Right ventricle myocardium superior (tissue), 1 donor: ENCODE measurements around the gene FEM1B. TPM values are rescaled to one million over a fixed set of nuclear protein-coding genes. Genes with fewer than 3 reads are reported as not detected.

Experiments used
- ATAC-seq: fragments of 200-7000 bp; cut with Tn5 transposase; one replicate; pipeline ENCODE4 v1.9.1; 2020; ENCODE audit warnings: mild to moderate bottlenecking; ENCODE audit not compliant: poor library complexity
- DNase-seq: peaks from one replicate; pipeline ENCODE4 v3.0.0-alpha.2; 2020
- intact Hi-C: fragments of 100-400 bp; cut with DNase I; formaldehyde crosslinking; loops from one replicate; pipeline ENCODE4 v1.11.2; 2022
- total RNA-seq: library from RNA; stranded (reverse); fragmentation: NEBNext Ultra II Directional; extraction: Animal tissue kit (Norgen Biotek cat#: 25700); gene quantifications from one replicate; pipeline ENCODE4 v1.2.1, GENCODE V29; 2021
- donor health status: DM: no; HTN: yes; CAD: no; lungs with severe emphysema.

Gene FEM1B
- total RNA-seq, 1 donor from 2014 or later: 40.8 TPM

DNA sequence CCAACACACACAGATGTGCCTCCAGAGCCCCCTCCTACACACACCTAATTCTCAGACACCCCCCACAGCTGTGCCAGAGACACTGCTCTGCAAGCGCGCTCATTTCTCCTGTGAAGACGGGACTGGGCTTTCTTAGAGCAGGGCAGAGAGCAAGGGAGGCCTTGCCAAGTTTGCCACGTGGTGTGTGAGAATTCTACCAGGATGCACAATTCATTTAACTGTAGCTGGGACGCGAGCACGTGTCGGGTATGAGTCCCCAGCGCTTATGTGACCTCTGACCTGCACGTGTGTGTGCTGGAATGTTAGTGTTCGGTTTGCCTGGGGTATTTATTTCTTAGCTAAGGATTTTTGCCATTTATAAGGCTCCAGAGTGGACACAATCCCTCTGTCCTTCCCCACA, 37.0 kb downstream of the FEM1B start:
- intact Hi-C loops: no loop called here
- no peak for DNase-seq
- ATAC-seq: no peak

DNA sequence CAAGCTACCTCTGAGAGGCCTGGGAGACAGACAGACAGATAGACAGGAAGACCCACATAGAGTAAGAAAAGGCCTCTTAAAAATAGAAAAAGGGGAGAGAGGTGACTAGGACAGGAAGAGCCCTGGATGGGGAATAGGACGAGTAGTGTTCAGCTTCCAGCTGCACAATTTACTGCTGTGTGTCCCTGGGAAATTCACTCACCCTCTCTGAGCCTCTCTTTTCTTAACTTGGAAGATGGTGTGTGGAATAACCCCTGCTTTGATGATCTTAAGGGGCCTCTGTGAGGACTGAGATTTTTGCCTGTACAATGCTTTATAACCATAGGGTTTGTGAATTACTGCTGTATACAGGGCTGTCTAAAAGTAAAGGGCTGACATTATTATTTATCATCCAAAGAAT, 37.5 kb downstream of the FEM1B start:
- ATAC-seq (no peak), DNase-seq (no peak)
- intact Hi-C loops: no loop called here

- DNase-seq (no peak), ATAC-seq (no peak)
- intact Hi-C loops: no loop called here
These were observed 38.0 kb downstream of the FEM1B start for GRCh38 chr15:68315495-68316031.

DNA sequence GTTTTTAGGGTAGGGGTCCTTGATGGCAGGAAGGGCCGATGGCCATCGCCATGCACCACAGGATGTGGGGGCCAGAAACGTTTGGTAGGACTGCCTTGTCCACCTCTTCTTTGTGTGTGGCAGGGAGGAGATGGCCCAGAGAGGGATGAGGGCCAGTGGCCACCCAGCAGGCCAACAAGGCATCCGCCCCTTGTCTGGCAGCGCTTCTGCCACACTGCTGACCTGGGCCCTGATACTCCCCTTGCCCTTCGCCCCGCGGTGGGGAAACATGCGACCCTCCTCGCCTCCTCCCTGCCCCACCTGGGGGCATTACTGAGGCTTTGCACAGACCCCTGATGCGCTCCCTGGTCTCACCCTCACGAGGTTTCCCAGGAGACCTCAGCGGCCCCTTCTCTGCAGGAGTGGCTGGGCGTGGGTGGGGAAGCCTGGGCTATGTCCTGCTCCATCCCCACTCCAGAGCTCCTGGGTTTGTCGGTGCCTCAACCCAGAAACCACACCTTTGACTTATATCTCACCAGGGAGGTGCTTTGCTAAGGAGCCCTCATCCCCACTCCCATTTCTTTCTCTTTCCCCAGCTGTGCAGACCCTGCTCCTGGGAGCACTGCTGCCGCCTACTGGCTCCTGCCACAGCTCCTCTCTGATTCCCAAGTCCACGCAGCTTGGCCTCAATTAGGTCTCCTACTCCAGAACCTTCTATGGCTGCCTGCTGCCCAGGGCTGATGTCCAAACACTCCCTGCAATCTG, 38.7 kb downstream of the FEM1B start:
- intact Hi-C loops: no loop called here
- no peak for ATAC-seq
- DNase-seq: no peak

- ATAC-seq (no peak), DNase-seq (no peak)
- intact Hi-C loops: no loop called here
These were observed 39.9 kb downstream of the FEM1B start for GRCh38 chr15:68317281-68318007.

GRCh38 chr15:68318008-68318835, 40.7 kb downstream of the FEM1B start:
- intact Hi-C loops: no loop called here
- DNase-seq (no peak), ATAC-seq (no peak)

- ATAC-seq (no peak), DNase-seq (no peak)
- intact Hi-C loops: no loop called here
These were observed 41.7 kb downstream of the FEM1B start for GRCh38 chr15:68318931-68319909.

DNA sequence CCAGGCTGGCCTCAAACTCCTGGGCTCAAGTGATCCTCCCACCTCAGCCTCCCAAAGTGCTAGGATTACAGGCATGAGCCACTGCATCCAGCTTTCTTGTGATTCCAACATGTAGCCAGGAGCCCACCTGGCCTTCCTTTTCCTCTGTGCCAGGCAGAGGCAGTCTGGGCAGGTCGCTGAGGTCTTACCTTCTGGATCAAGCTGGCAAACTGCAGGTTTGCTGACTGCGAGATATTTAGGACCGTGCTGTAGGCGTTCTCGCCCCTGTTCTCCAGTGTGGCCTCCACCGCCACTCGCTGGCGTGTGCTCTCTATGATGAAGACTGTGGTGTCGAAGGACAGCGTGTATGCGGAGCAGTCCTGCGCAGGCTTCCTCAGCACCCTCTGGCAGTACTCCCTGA, 42.5 kb downstream of the FEM1B start:
- intact Hi-C loops: no loop called here
- DNase-seq (no peak), ATAC-seq (no peak)

- no peak for ATAC-seq
- intact Hi-C loops: no loop called here
- no peak for DNase-seq
These were observed 43.7 kb downstream of the FEM1B start for GRCh38 chr15:68321229-68321628.

DNA sequence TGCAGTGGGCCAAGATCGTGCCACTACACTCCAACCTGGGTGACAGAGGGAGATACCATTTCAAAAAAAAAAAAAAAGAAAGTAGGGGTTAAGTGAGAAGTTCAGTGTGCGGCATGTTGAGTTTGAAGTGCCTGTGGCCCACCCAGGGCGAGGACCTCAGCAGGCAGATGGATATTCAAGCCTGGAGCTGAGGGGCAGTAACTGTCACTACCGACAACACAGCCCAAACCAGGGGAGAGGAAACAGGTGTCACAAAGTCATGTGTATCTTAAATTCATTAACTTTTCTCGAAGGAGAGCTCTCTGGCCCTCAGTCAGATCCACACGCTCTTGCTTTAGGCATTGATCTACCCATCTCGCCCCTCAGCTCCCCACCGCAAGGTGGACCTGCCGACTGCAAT, 45.3 kb downstream of the FEM1B start:
- intact Hi-C loops: no loop called here
- DNase-seq: peak; percentile 19

GRCh38 chr15:68325726-68326125, 48.2 kb downstream of the FEM1B start:
- intact Hi-C loops: no loop called here
- no peak for DNase-seq
- no peak for ATAC-seq

More for the DNA sequence above, 45.3 kb downstream of the FEM1B start:
- ATAC-seq: no peak

GRCh38 chr15:68326711-68327354, 49.3 kb downstream of the FEM1B start:
- intact Hi-C loops: no loop called here
- DNase-seq (no peak), ATAC-seq (no peak)

DNA sequence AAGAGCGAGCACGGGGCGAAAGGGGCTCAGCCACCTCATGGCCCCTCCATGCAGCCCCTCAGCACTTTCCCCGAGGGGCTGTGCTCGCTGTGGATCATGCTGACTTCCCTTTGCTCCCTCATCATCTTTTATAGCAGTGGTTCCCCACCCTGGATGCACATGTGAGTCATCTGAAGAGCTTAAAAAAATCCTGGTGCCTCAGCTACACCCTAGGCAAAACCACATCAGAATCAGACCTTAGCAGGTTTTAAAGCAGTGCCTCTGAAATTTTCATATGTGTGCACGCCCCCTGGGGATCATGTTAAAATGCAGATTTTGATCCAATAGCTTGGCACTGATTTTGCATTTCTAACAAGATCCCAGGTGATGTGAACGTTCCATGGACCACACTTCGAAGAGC, 50.9 kb downstream of the FEM1B start:
- intact Hi-C loops: no loop called here
- ATAC-seq (no peak), DNase-seq (no peak)

DNA sequence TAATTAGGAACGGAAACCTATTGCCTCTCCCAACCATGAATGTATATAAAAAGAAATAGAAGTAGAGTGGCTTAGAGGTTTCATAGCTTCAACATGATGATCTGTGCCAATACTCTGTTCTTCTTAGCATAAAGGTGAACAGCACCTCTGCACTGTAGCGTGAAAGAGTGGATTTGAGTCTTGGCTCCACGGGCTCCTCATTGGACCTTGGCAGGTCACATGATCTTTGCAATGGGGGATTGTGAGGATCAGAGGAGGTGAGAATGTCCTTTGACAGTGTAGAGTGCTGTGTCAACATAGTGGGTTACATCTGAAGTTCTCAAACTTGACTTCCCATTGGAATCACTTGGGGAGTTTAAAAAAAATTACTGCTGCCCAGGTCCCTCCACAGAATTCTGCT, 51.4 kb downstream of the FEM1B start:
- DNase-seq: no peak
- no peak for ATAC-seq
- intact Hi-C loops: no loop called here

DNA sequence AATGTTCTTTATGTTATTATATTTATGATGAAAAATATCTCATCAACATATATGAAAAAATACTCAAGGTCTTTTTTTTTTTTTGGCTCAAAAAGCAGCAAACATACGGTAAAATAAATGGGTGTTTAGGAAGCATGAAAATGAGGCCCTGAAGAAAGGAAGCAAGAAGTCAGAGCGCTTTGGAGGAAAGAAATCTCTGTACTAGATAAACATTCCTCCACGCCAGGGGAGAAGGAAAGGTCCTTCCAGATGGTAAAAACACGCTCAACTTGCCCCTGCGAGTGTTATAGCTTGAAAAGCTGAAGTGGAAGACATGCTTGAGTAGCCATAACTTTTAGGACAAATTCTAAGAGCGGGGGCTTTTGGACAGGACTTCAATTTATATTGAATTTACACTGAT, 52.9 kb downstream of the FEM1B start:
- ATAC-seq (no peak), DNase-seq (no peak)
- intact Hi-C loops: no loop called here

- intact Hi-C loops: no loop called here
- DNase-seq: no peak
- ATAC-seq: no peak
These were observed 53.4 kb downstream of the FEM1B start for GRCh38 chr15:68330901-68331300.

DNA sequence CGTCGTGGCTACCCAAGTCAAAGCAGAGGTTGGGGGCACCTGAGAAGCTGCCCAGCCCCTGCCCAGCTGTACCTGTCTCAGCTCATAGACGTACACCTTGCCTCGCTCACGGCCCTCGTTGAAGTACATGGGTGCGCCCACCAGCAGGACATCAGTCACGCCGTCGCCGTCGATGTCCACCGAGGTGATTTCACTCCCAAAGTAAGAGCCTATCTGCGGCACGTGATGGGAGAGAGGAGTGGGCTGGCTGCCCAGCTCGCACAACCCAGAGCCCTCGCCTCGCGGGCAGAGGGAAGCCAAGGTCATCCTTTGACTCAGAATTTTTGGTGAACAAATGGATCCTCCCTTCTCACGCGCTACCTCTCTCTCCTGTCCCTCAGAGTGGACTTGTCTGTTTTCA, 54.7 kb downstream of the FEM1B start:
- intact Hi-C loops: no loop called here
- no peak for ATAC-seq
- no peak for DNase-seq
